Suprapubic skin (tissue), 4 donors: ENCODE data around the gene ATRX. TPM values are rescaled to one million over a fixed set of nuclear protein-coding genes. Genes with fewer than 3 reads are reported as not detected.

Source experiments
- DNase-seq, 2 donors: peaks; one replicate each; pipeline ENCODE4 v3.0.0-alpha.2; 2019; ENCODE audit warnings: low spot score in 2 of 2
- H3K27ac ChIP-seq: fragments of 200-600 bp; sonication (generic); one replicate; pipeline ENCODE4 v1.5.1; 2019
- H3K27me3 ChIP-seq: fragments of 200-600 bp; sonication (generic); one replicate; pipeline ENCODE4 v1.5.1; 2019
- H3K36me3 ChIP-seq: fragments of 200-600 bp; sonication (generic); one replicate; pipeline ENCODE4 v1.5.1; 2019
- H3K4me1 ChIP-seq: fragments of 200-600 bp; sonication (generic); one replicate; pipeline ENCODE4 v1.5.1; 2019
- H3K4me3 ChIP-seq: fragments of 200-600 bp; sonication (generic); one replicate; pipeline ENCODE4 v1.5.1; 2019; ENCODE audit warnings: mild to moderate bottlenecking
- H3K9me3 ChIP-seq: fragments of 200-600 bp; sonication (generic); one replicate; pipeline ENCODE4 v1.5.1; 2019
- EP300 ChIP-seq: sonication (generic); formaldehyde crosslinking; IDR thresholded peaks from one replicate; pipeline ENCODE4 v1.6.1; 2017; ENCODE audit warnings: antibody characterized with exemption
- POLR2A ChIP-seq, 2 donors: fragments of 450-650 bp; IDR thresholded peaks; one replicate each; pipeline ENCODE4 v1.6.1; 2017; ENCODE audit warnings: antibody characterized with exemption in 2 of 2, mild to moderate bottlenecking in 2 of 2, moderate library complexity in 2 of 2
- POLR2AphosphoS5 ChIP-seq, 3 donors: sonication (generic); formaldehyde crosslinking; IDR thresholded peaks; one replicate each; pipeline ENCODE4 v1.6.1; 2017; ENCODE audit warnings: antibody characterized with exemption in 3 of 3
- WGBS: methylation state at CpG from one replicate; pipeline ENCODE4 v1.1.5; 2018; 5-methylcytosine and 5-hydroxymethylcytosine counted together
- total RNA-seq, 4 donors: library from RNA; depleted of rRNA; stranded (reverse); fragments of >200 nt; gene quantifications; one replicate each; pipeline ENCODE4 v1.1.0, GENCODE V29; 2016
- TF ChIP-seq, protein P1 (sequence below), 2 donors: fragments of 200-600 bp in 1 of 2; fragments of 450-650 bp in 1 of 2; sonication (generic) in 1 of 2; IDR thresholded peaks; one replicate each; pipeline ENCODE4 v1.5.1; 2016 to 2019; ENCODE audit warnings: antibody characterized with exemption in 2 of 2, mild to moderate bottlenecking in 1 of 2, moderate library complexity in 1 of 2

The ATRX gene
- total RNA-seq, 4 donors from 2014 or later, result 84.4 to 259 (median 90.7) TPM

DNA sequence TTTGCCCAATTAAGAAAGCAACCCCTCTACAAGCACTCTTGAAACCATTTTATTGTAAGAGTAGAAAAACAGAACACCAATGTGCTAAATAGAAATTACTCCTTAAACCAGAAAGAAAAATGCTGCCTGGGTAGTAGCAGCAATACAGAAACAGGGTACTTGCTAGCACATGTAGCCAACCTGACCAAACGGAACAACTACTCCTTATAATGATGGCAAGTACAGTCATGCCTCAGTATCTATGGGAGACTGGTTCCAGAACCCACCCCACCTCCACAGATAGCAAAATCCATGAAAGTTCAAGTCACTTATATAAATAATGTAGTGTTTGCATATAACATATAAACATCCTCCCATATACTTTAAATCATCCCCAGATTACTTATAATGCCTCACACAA, 168.8 kb downstream of the ATRX start:
- Histone ChIP-seq H3K27me3 (no peaks in the 10 kb centered on the region), H3K9me3 (no peaks in the 10 kb centered on the region), H3K4me3 (no peak overlapping the region), H3K4me1 (no peaks in the 10 kb centered on the region), H3K27ac (no peak overlapping the region), H3K36me3 (no peaks in the 10 kb centered on the region)
- no peak for DNase-seq
- TF ChIP-seq POLR2A (IDR thresholded peaks at IDR 0.05), result no peak
- 30% methylated on average over 1 of the region's 1 CpG for WGBS

DNA sequence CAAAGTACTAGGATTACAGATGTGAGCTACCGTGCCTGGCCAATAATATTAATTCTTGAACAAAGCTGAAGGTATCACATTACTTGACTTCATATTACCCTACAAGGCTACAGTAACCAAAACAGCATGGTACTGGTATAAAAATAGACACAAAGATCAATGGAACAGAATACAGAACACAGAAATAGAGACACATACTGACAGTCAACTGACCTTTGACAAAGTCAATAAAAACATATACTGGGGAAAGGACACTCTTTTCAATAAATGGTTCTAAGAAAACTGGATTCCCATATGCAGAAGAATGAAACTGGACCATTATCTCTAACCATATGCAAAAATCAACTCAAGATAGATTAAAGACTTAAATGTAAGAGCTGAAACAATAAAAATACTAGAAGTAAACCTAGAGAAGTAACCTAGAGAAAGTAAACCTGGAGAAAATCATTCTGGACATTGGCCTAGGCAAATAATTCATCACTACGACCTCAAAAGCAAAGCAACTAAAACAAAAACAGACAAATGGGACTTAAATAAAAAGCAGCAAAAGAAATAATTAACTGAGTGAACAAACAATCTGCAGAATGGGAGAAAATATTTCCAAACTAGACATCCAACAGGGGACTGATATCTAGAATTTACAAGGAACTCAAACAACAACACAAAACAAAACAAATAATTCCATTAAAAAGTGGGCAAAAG, 182.2 kb downstream of the ATRX start:
- no peaks in the 10 kb centered on the region for H3K36me3 ChIP-seq
- TF ChIP-seq EP300 (no peak), POLR2AphosphoS5 (IDR thresholded peaks at IDR 0.05) (no peak), POLR2A (IDR thresholded peaks at IDR 0.05) (no peak)
- TF ChIP-seq, protein P1, sequence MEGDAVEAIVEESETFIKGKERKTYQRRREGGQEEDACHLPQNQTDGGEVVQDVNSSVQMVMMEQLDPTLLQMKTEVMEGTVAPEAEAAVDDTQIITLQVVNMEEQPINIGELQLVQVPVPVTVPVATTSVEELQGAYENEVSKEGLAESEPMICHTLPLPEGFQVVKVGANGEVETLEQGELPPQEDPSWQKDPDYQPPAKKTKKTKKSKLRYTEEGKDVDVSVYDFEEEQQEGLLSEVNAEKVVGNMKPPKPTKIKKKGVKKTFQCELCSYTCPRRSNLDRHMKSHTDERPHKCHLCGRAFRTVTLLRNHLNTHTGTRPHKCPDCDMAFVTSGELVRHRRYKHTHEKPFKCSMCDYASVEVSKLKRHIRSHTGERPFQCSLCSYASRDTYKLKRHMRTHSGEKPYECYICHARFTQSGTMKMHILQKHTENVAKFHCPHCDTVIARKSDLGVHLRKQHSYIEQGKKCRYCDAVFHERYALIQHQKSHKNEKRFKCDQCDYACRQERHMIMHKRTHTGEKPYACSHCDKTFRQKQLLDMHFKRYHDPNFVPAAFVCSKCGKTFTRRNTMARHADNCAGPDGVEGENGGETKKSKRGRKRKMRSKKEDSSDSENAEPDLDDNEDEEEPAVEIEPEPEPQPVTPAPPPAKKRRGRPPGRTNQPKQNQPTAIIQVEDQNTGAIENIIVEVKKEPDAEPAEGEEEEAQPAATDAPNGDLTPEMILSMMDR (IDR thresholded peaks at IDR 0.05), result no peak
- DNase-seq, result no peak
- H3K4me3 ChIP-seq, result no peak overlapping the region
- no peaks in the 10 kb centered on the region for H3K4me1 ChIP-seq
- H3K27ac ChIP-seq, result no peak overlapping the region
- no peaks in the 10 kb centered on the region for H3K9me3 ChIP-seq
- no peaks in the 10 kb centered on the region for H3K27me3 ChIP-seq
- 40% methylated on average over 2 of the region's 2 CpGs for WGBS

DNA sequence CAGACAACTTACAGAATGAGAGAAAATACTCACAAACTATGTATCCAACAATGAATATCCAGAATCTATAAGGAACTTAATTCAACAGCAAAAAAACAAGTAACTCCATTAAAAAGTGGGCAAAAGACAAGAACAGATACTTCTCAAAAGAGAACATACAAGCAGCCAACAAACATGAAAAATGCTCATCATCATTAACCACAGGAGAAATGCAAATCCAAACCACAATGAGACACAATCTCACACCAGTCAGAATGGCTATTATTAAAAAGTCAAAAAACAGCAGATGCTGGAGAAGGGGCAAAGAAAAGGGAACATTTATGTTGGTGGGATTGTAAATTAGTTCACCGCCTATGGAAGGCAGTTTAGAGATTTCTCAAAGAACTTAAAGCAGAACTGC, 188.5 kb downstream of the ATRX start:
- TF ChIP-seq POLR2A (IDR thresholded peaks at IDR 0.05) (no peak), EP300 (no peak), POLR2AphosphoS5 (IDR thresholded peaks at IDR 0.05) (no peak)
- TF ChIP-seq, protein P1 (IDR thresholded peaks at IDR 0.05), result no peak
- peaks cover 5% of the 10 kb centered on the region for H3K36me3 ChIP-seq
- DNase-seq, result no peak
- H3K4me1 ChIP-seq, result no peaks in the 10 kb centered on the region
- H3K4me3 ChIP-seq, result no peak overlapping the region
- no peak overlapping the region for H3K27ac ChIP-seq
- no peaks in the 10 kb centered on the region for H3K27me3 ChIP-seq
- no peaks in the 10 kb centered on the region for H3K9me3 ChIP-seq
- 96% methylated on average over 1 of the region's 1 CpG for WGBS

DNA sequence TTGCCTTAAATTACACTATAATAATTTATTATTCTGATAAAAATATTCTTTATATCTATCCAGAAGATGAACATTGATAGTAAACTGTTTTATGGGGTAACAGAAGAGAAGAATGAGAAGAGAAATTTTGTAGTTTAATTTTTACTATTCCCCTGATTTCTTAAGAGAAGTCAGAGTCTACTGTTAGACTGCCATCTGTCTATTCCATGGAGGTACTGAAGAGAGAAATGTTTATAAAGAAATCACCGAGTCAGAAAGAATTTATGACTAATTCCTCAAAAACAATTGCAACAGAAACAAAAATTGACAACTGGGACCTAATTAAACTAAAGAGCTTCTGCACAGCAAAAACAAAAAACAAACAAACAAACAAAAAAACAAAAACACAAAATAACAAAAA, 188.9 kb downstream of the ATRX start:
- Histone ChIP-seq H3K27ac (no peak overlapping the region), H3K27me3 (no peaks in the 10 kb centered on the region)
- WGBS, result 38% methylated on average over 1 of the region's 1 CpG

DNA sequence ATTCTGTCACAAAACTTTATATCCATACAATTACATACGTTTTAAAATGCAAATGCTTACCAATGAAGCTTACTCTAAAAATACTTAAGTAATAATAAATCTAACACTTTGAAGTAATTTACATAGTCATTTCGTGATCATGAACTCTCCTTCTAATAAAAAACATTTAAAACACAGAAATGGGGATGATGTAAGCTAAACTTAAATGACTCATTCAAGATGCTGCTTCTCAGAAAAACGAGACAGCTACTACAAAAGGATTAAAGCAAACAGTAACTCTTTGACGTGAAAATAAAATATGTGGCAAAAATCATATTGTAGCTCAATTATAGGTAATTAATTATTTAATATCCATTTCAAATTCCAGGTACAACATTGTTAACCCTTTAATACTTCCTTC, 190.2 kb downstream of the ATRX start:
- Histone ChIP-seq H3K4me1 (no peaks in the 10 kb centered on the region), H3K27me3 (no peaks in the 10 kb centered on the region), H3K36me3 (peaks cover 6% of the 10 kb centered on the region), H3K27ac (no peak overlapping the region), H3K4me3 (no peak overlapping the region), H3K9me3 (no peaks in the 10 kb centered on the region)
- TF ChIP-seq EP300 (no peak), POLR2A (IDR thresholded peaks at IDR 0.05) (no peak), POLR2AphosphoS5 (IDR thresholded peaks at IDR 0.05) (no peak)
- TF ChIP-seq, protein P1 (IDR thresholded peaks at IDR 0.05), result no peak
- WGBS, result 54% methylated on average over 4 of the region's 4 CpGs
- DNase-seq, result no peak

More for the DNA sequence above, 188.9 kb downstream of the ATRX start:
- TF ChIP-seq EP300 (no peak), POLR2AphosphoS5 (IDR thresholded peaks at IDR 0.05) (no peak), POLR2A (IDR thresholded peaks at IDR 0.05) (no peak)
- TF ChIP-seq, protein P1 (IDR thresholded peaks at IDR 0.05), result no peak
- H3K4me1 ChIP-seq, result no peaks in the 10 kb centered on the region
- no peaks in the 10 kb centered on the region for H3K9me3 ChIP-seq
- no peak overlapping the region for H3K4me3 ChIP-seq
- H3K36me3 ChIP-seq, result peaks cover 6% of the 10 kb centered on the region
- no peak for DNase-seq

DNA sequence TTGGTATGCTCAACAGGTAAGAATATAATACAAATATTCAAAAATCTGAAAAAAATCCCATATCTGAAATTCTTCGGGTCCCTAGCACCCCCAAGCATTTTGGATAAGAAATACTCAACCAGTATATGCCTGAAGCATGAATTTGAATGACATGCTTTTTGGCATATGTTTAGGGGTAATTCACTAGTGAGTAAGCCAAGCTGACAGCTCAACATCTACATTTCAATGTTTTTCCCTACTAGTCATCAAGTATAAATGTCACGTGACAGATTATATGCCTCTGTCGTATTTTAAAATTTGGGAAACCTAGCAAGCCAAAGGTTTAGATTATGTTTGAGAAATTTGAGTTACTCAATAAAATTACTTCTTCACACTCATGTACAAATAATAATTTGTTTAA, 213.7 kb downstream of the ATRX start:
- DNase-seq, result no peak
- WGBS, result 48% methylated on average over 3 of the region's 3 CpGs

More for the DNA sequence above, 213.7 kb downstream of the ATRX start:
- Histone ChIP-seq H3K27ac (no peak overlapping the region), H3K36me3 (no peaks in the 10 kb centered on the region), H3K4me3 (no peak overlapping the region), H3K4me1 (no peaks in the 10 kb centered on the region), H3K27me3 (no peaks in the 10 kb centered on the region), H3K9me3 (no peaks in the 10 kb centered on the region)
- TF ChIP-seq EP300 (no peak), POLR2A (IDR thresholded peaks at IDR 0.05) (no peak), POLR2AphosphoS5 (IDR thresholded peaks at IDR 0.05) (no peak)
- TF ChIP-seq, protein P1 (IDR thresholded peaks at IDR 0.05), result no peak
